Endothelial cell of umbilical vein (primary cell): ENCODE measurements around the gene CD101.

Source experiments
- EZH2 ChIP-seq: IDR thresholded peaks from 2 replicates; pipeline ENCODE4 v1.6.1; 2012; ENCODE audit warnings: borderline replicate concordance, low read depth, mild to moderate bottlenecking, moderate library complexity, low read length, inconsistent platforms; ENCODE audit not compliant: severe bottlenecking
- TF ChIP-seq, protein P1 (sequence below), 2 donors: IDR thresholded peaks; 1 replicate in 1 of 2; 2 replicates in 1 of 2; pipeline ENCODE4 v1.5.1; 2011; ENCODE audit warnings: low read length in 2 of 2, mild to moderate bottlenecking in 2 of 2, moderate library complexity in 2 of 2, control low read depth in 1 of 2, inconsistent platforms in 1 of 2, low read depth in 1 of 2; ENCODE audit not compliant: insufficient read depth in 1 of 2; ENCODE audit errors: extremely low read depth in 1 of 2
- TF ChIP-seq, protein P2 (sequence below): IDR thresholded peaks from 2 replicates; pipeline ENCODE4 v1.6.1; 2011; ENCODE audit not compliant: insufficient read depth, insufficient read length

DNA sequence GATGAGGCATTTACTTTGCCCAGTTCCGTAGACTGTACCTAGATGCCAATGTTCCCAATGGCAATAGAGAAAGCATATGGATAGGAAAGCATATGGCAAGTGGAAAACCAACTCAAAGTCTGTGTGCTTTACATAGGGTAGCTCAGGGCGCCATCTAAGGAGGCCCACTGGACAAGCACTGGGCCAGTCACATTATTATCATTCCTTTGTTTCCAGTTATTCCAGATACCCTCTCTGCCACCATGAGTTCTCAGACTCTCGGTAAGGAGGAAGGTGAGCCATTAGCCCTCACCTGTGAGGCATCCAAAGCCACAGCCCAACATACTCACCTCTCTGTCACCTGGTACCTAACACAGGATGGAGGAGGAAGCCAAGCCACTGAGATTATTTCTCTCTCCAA lies 9.8 kb downstream of the CD101 start:
- TF ChIP-seq, protein P1, sequence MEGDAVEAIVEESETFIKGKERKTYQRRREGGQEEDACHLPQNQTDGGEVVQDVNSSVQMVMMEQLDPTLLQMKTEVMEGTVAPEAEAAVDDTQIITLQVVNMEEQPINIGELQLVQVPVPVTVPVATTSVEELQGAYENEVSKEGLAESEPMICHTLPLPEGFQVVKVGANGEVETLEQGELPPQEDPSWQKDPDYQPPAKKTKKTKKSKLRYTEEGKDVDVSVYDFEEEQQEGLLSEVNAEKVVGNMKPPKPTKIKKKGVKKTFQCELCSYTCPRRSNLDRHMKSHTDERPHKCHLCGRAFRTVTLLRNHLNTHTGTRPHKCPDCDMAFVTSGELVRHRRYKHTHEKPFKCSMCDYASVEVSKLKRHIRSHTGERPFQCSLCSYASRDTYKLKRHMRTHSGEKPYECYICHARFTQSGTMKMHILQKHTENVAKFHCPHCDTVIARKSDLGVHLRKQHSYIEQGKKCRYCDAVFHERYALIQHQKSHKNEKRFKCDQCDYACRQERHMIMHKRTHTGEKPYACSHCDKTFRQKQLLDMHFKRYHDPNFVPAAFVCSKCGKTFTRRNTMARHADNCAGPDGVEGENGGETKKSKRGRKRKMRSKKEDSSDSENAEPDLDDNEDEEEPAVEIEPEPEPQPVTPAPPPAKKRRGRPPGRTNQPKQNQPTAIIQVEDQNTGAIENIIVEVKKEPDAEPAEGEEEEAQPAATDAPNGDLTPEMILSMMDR (IDR thresholded peaks at IDR 0.05; ENCODE audit: extremely low read depth in 1 of 2, insufficient read depth in 1 of 2, low read depth in 1 of 2, low read length in 2 of 2): no peak
- no peak for TF ChIP-seq EZH2
- TF ChIP-seq, protein P2, sequence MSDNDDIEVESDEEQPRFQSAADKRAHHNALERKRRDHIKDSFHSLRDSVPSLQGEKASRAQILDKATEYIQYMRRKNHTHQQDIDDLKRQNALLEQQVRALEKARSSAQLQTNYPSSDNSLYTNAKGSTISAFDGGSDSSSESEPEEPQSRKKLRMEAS: no peak
